MCF 10A (cell line): ENCODE measurements around the gene TMPRSS9. TPM values are rescaled to one million over a fixed set of nuclear protein-coding genes. Genes with fewer than 3 reads are reported as not detected.

ENCODE experiments used
- BruUV-seq: library from RNA; stranded (reverse); fragments of 400-500 nt; replicated peaks from 2 replicates; lab custom pipeline; 2021; lab: Mats Ljungman, UMichigan
- CTCF ChIA-PET: fragments of 300-600 bp; sonication (Branson Sonifier 250); formaldehyde crosslinking; extraction: SDS; loops from one replicate; lab custom pipeline; 2021; ENCODE audit warnings: antibody characterized with exemption, inconsistent platforms; lab: Yijun Ruan, JAX
- POLR2A ChIA-PET: fragments of 300-600, 350-650 bp; sonication (Branson Sonifier 250); formaldehyde crosslinking; extraction: SDS; loops from one replicate; lab custom pipeline; 2020; ENCODE audit warnings: antibody characterized with exemption, inconsistent platforms; lab: Yijun Ruan, JAX
- DNase-seq: peaks from one replicate; pipeline ENCODE4 v3.0.0-alpha.2; 2018; ENCODE audit not compliant: unreplicated experiment
- H3K27ac Mint-ChIP-seq: one replicate; pipeline ENCODE4 v1.8.0; 2022; ENCODE audit warnings: mild to moderate bottlenecking, low read depth, mixed read lengths; ENCODE audit not compliant: unreplicated experiment
- H3K27me3 Mint-ChIP-seq: one replicate; pipeline ENCODE4 v1.8.0; 2022; ENCODE audit warnings: mixed read lengths; ENCODE audit not compliant: insufficient read depth, unreplicated experiment
- H3K36me3 Mint-ChIP-seq: one replicate; pipeline ENCODE4 v1.8.0; 2022; ENCODE audit warnings: mild to moderate bottlenecking, moderate library complexity, mixed read lengths; ENCODE audit not compliant: insufficient read depth, unreplicated experiment
- H3K4me1 Mint-ChIP-seq: one replicate; pipeline ENCODE4 v1.8.0; 2022; ENCODE audit warnings: mixed read lengths; ENCODE audit not compliant: insufficient read depth, unreplicated experiment
- H3K4me3 Mint-ChIP-seq: one replicate; pipeline ENCODE4 v1.8.0; 2022; ENCODE audit warnings: mild to moderate bottlenecking, moderate library complexity, mixed read lengths; ENCODE audit not compliant: unreplicated experiment
- H3K9me3 Mint-ChIP-seq: one replicate; pipeline ENCODE4 v1.8.0; 2022; ENCODE audit warnings: mixed read lengths; ENCODE audit not compliant: unreplicated experiment
- CTCF ChIP-seq: fragments of 200-600 bp; IDR thresholded peaks from one replicate; pipeline ENCODE4 v1.8.0; 2022; ENCODE audit warnings: antibody characterized with exemption, mild to moderate bottlenecking; ENCODE audit not compliant: unreplicated experiment
- intact Hi-C: fragments of 100-400 bp; cut with micrococcal nuclease; formaldehyde crosslinking; loops from 2 replicates; pipeline ENCODE4 v1.14.1; 2022
- total RNA-seq: library from RNA; stranded (reverse); gene quantifications from 2 replicates; pipeline ENCODE4 v1.2.3, GENCODE V29; 2022

The TMPRSS9 gene
- total RNA-seq, 1 experiment from 2014 or later: not detected

GRCh38 chr19:2330632-2331284, 29.3 kb upstream of the TMPRSS9 start:
- no peak for DNase-seq
- no peaks in the 10 kb centered on the region for H3K9me3 Mint-ChIP-seq
- BruUV-seq: no TSS peak
- peaks cover 25% of the 10 kb centered on the region for H3K4me1 Mint-ChIP-seq
- ChIA-PET CTCF (no interaction called here), POLR2A (interaction anchor here (0.8 kb wide), 1 partner anchor 97 kb away, joined by 3 read pairs; the partner anchor contains the start of gene TIMM13)
- peak overlapping the region; percentile 97 for H3K27ac Mint-ChIP-seq
- H3K27me3 Mint-ChIP-seq: no peaks in the 10 kb centered on the region
- H3K4me3 Mint-ChIP-seq: peak overlapping the region; percentile 93
- H3K36me3 Mint-ChIP-seq: peaks cover 28% of the 10 kb centered on the region
- no peak for TF ChIP-seq CTCF
- intact Hi-C loops: no loop called here

GRCh38 chr19:2331601-2332246, 28.3 kb upstream of the TMPRSS9 start:
- Mint-ChIP-seq H3K36me3 (peaks cover 25% of the 10 kb centered on the region), H3K27me3 (no peaks in the 10 kb centered on the region), H3K27ac (no peak overlapping the region), H3K4me3 (no peak overlapping the region), H3K4me1 (peaks cover 21% of the 10 kb centered on the region), H3K9me3 (no peaks in the 10 kb centered on the region)
- intact Hi-C loops: no loop called here
- no peak for DNase-seq
- POLR2A ChIA-PET: interaction anchor here (0.8 kb wide), 1 partner anchor 96 kb away, joined by 3 read pairs; the partner anchor contains the start of gene TIMM13
- CTCF ChIA-PET: no interaction called here
- BruUV-seq: no TSS peak
- no peak for TF ChIP-seq CTCF

- no TSS peak for BruUV-seq
- TF ChIP-seq CTCF: no peak
- Mint-ChIP-seq H3K4me3 (no peak overlapping the region), H3K27me3 (no peaks in the 10 kb centered on the region), H3K27ac (no peak overlapping the region), H3K4me1 (peaks cover 21% of the 10 kb centered on the region), H3K9me3 (no peaks in the 10 kb centered on the region), H3K36me3 (peaks cover 19% of the 10 kb centered on the region)
- ChIA-PET POLR2A (no interaction called here), CTCF (interaction anchor here (0.8 kb wide), 1 partner anchor 58 kb away, joined by 3 read pairs; no protein-coding TSS in a partner anchor)
- no peak for DNase-seq
- intact Hi-C loops: no loop called here
Observed at GRCh38 chr19:2332341-2333026, 27.6 kb upstream of the TMPRSS9 start.
